Measurements from ENCODE around the gene PXMP2. TPM values are rescaled to one million over a fixed set of nuclear protein-coding genes. Genes with fewer than 3 reads are reported as not detected.

The PXMP2 gene
- polyA plus RNA-seq, 2 of the 4 experiments (the other 2 are of a cell fraction): 18.7 to 21.3 TPM

- TF ChIP-seq HOXA7 (CRISPR knock-in tag; IDR thresholded peaks at IDR 0.05) (no peak), EHF (CRISPR knock-in tag; IDR thresholded peaks at IDR 0.05) (no peak), CBX2 (IDR thresholded peaks at IDR 0.05; ENCODE audit: borderline replicate concordance, low read depth) (no peak), TP53 (CRISPR knock-in tag; IDR thresholded peaks at IDR 0.05) (no peak), RAD21 (conservative IDR thresholded peaks at IDR 0.05 in 1 of 2, IDR thresholded peaks at IDR 0.05 in 1 of 2) (no peak), POLR2A (IDR thresholded peaks at IDR 0.05; ENCODE audit: low read length) (no peak), BHLHE40 (IDR thresholded peaks at IDR 0.05; ENCODE audit: low read depth, low read length) (no peak), FOXS1 (CRISPR knock-in tag; IDR thresholded peaks at IDR 0.05) (no peak), JUNB (IDR thresholded peaks at IDR 0.05) (no peak), HEYL (CRISPR knock-in tag; IDR thresholded peaks at IDR 0.05) (no peak), EP300 (IDR thresholded peaks at IDR 0.05) (no peak), USF2 (IDR thresholded peaks at IDR 0.05) (no peak), CHD2 (IDR thresholded peaks at IDR 0.05; ENCODE audit: low read length, partially characterized antibody) (no peak), RARB (CRISPR knock-in tag; IDR thresholded peaks at IDR 0.05) (no peak)
- TF ChIP-seq, protein P1, sequence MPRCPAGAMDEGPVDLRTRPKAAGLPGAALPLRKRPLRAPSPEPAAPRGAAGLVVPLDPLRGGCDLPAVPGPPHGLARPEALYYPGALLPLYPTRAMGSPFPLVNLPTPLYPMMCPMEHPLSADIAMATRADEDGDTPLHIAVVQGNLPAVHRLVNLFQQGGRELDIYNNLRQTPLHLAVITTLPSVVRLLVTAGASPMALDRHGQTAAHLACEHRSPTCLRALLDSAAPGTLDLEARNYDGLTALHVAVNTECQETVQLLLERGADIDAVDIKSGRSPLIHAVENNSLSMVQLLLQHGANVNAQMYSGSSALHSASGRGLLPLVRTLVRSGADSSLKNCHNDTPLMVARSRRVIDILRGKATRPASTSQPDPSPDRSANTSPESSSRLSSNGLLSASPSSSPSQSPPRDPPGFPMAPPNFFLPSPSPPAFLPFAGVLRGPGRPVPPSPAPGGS (IDR thresholded peaks at IDR 0.05): no peak
- 92% methylated on average over 8 of the region's 11 CpGs for WGBS (ENCODE audit: missing lambda C conversion rate)
- CTCF ChIA-PET: interaction anchor here (0.5 to 1.7 kb wide), 3 partner anchors 12 to 785 kb away, joined by 3 to 6 read pairs (median 4); no protein-coding TSS in a partner anchor
- POLR2A ChIA-PET: no interaction called here
- Histone ChIP-seq H3K27ac (no peak overlapping the region), H3K4me1 (no peaks in the 10 kb centered on the region), H3K9me3 (no peaks in the 10 kb centered on the region), H3K4me3 (no peak overlapping the region), H3K4me2 (no peak overlapping the region)
- ATAC-seq: peak in 1 of 2 experiments; percentile 24; a peak in 3 of 6 replicates
- no peak for FAIRE-seq
- DNase-seq (ENCODE audit: low read depth in 1 of 2, low spot score in 1 of 2): no peak
Measured at GRCh38 chr12:132730353-132730752, 43.0 kb downstream of the PXMP2 start.

- no peak overlapping the region for H3K4me3 ChIP-seq
- FAIRE-seq: no peak
- WGBS (ENCODE audit: missing lambda C conversion rate): 89% methylated on average over 17 of the region's 17 CpGs
- no peak overlapping the region for H3K4me2 ChIP-seq
- no peak for DNase-seq (ENCODE audit: low read depth in 1 of 2, low spot score in 1 of 2)
- TF ChIP-seq EHF (CRISPR knock-in tag; IDR thresholded peaks at IDR 0.05): no peak
- no peak for TF ChIP-seq REST (IDR thresholded peaks at IDR 0.05)
- no peak for TF ChIP-seq NR3C1 (IDR thresholded peaks at IDR 0.05)
- no peak for TF ChIP-seq HOXB5 (CRISPR knock-in tag; IDR thresholded peaks at IDR 0.05)
- no peak for TF ChIP-seq FOSL2 (IDR thresholded peaks at IDR 0.05)
- TF ChIP-seq FOSL2 (CRISPR knock-in tag; IDR thresholded peaks at IDR 0.05): no peak
- no peak for TF ChIP-seq KDM1A (IDR thresholded peaks at IDR 0.05; ENCODE audit: low read depth)
- TF ChIP-seq, protein P1 (IDR thresholded peaks at IDR 0.05): no peak
- no peak for TF ChIP-seq FOSB (CRISPR knock-in tag; IDR thresholded peaks at IDR 0.05)
- TF ChIP-seq PHF8 (IDR thresholded peaks at IDR 0.05; ENCODE audit: borderline replicate concordance, low read depth): no peak
- TF ChIP-seq GATA3 (IDR thresholded peaks at IDR 0.05; ENCODE audit: borderline replicate concordance): no peak
- no peak for TF ChIP-seq RNF2 (IDR thresholded peaks at IDR 0.05; ENCODE audit: borderline replicate concordance, low read depth)
- no peak for TF ChIP-seq POLR2A (IDR thresholded peaks at IDR 0.05; ENCODE audit: low read length)
- no peak for TF ChIP-seq POLR2AphosphoS2 (conservative IDR thresholded peaks at IDR 0.05; ENCODE audit: low read length)
- no peak for TF ChIP-seq ZSCAN20 (CRISPR knock-in tag; IDR thresholded peaks at IDR 0.05)
- ChIA-PET CTCF (interaction anchor here (0.6 to 1.6 kb wide), 4 partner anchors 12 to 258 kb away, joined by 3 to 7 read pairs (median 4); no protein-coding TSS in a partner anchor), POLR2A (no interaction called here)
- no peak overlapping the region for H3K27ac ChIP-seq
- no peaks in the 10 kb centered on the region for H3K9me3 ChIP-seq
- no peaks in the 10 kb centered on the region for H3K4me1 ChIP-seq
- 0 out of 6 replicates have a peak, but pooled peaks of 1 of the 2 experiments have one; percentile 20 for ATAC-seq
Measured at GRCh38 chr12:132731574-132731973, 44.2 kb downstream of the PXMP2 start.
